ENCODE data around the gene PROX1.

- TF ChIP-seq PPARA (CRISPR knock-in tag; IDR thresholded peaks at IDR 0.05; ENCODE audit: borderline replicate concordance) (no peak), BACH2 (CRISPR knock-in tag; IDR thresholded peaks at IDR 0.05; ENCODE audit: borderline replicate concordance) (no peak), RARB (CRISPR knock-in tag; IDR thresholded peaks at IDR 0.05) (no peak), SNAI2 (CRISPR knock-in tag; IDR thresholded peaks at IDR 0.05) (no peak), ARNTL (CRISPR knock-in tag; IDR thresholded peaks at IDR 0.05; ENCODE audit: borderline replicate concordance, low read depth) (no peak), POU6F1 (CRISPR knock-in tag; IDR thresholded peaks at IDR 0.05; ENCODE audit: borderline replicate concordance, low read depth) (no peak), TOX (CRISPR knock-in tag; IDR thresholded peaks at IDR 0.05; ENCODE audit: borderline replicate concordance) (no peak)
Measured at GRCh38 chr1:213940947-213941346, 46.8 kb upstream of the PROX1 start.
